Adrenal gland (tissue), 12 donors: Measurements from ENCODE around the gene AMACR. TPM values are rescaled to one million over a fixed set of nuclear protein-coding genes. Genes with fewer than 3 reads are reported as not detected.

Source experiments
- DNase-seq, 7 donors: peaks; one replicate each; pipeline ENCODE4 v3.0.0-alpha.2; 2019 to 2020
- H3K27ac ChIP-seq, 5 donors: fragments of 200-600 bp; sonication (generic) in 4 of 5; 1 replicate in 3 of 5; 2 replicates in 2 of 5; pipeline versions ENCODE4 v1.5.1 to v1.8.0; 2016 to 2020; ENCODE audit warnings: mild to moderate bottlenecking in 1 of 5
- H3K27me3 ChIP-seq: fragments of 200-600 bp; 2 replicates; pipeline ENCODE4 v1.8.0; 2021
- H3K36me3 ChIP-seq, 2 donors: fragments of 200-600 bp; replicated peaks in 1 of 2; 1 replicate in 1 of 2; 2 replicates in 1 of 2; pipeline versions ENCODE4 v1.5.1 to v1.8.0; 2018 to 2022
- H3K4me1 ChIP-seq, 2 donors: fragments of 200-600 bp; replicated peaks in 1 of 2; 1 replicate in 1 of 2; 2 replicates in 1 of 2; pipeline versions ENCODE4 v1.5.1 to v1.8.0; 2018 to 2021
- H3K4me3 ChIP-seq, 4 donors: fragments of 200-600 bp; sonication (generic) in 3 of 4; one replicate each; pipeline ENCODE4 v1.5.1; 2016 to 2018
- H3K9me3 ChIP-seq, 3 donors: fragments of 200-600 bp; sonication (generic) in 1 of 3; replicated peaks in 1 of 3; 1 replicate in 2 of 3; 2 replicates in 1 of 3; pipeline versions ENCODE4 v1.5.1 to v1.8.0; 2016 to 2021
- POLR2A ChIP-seq, 2 donors: fragments of 450-650 bp; IDR thresholded peaks; one replicate each; pipeline ENCODE4 v1.6.1; 2017; ENCODE audit warnings: antibody characterized with exemption in 2 of 2, mild to moderate bottlenecking in 2 of 2, moderate library complexity in 1 of 2
- WGBS, 4 donors: extraction: QIAGEN DNeasy Blood & Tissue Kit in 2 of 4; methylation state at CpG; one replicate each; pipeline versions ENCODE4 v1.1.5 to v1.1.7; 2013 to 2017; 5-methylcytosine and 5-hydroxymethylcytosine counted together
- intact Hi-C, 2 donors: fragments of 100-400 bp; cut with DNase I; formaldehyde crosslinking; loops; one replicate each; pipeline versions ENCODE4 v1.14.1 to v1.15.0; 2022 to 2023
- polyA plus RNA-seq, 3 donors: library from polyadenylated mRNA; stranded (reverse); fragments of 200-250 nt in 2 of 3; fragments of 350-450 nt in 1 of 3; fragmentation: Illumina TruSeq in 1 of 3; extraction: RNeasy Lipid Tissue Mini Kit (QIAGEN cat#74804) in 1 of 3; gene quantifications; one replicate each; pipeline ENCODE4 v1.2.3, GENCODE V29; 2013 to 2014
- total RNA-seq, 9 donors: library from RNA; depleted of rRNA in 4 of 9; stranded (reverse); fragments of >200 nt in 4 of 9; fragments of 120-200 nt in 1 of 9; fragmentation: NEBNext Ultra II Directional in 1 of 9; extraction: Animal tissue kit (Norgen Biotek cat#: 25700) in 1 of 9; gene quantifications; one replicate each; pipeline versions ENCODE4 v1.1.0 to v1.2.4, GENCODE V29; 2013 to 2023
- TF ChIP-seq, protein P1 (sequence below), 6 experiments: fragments of 450-650 bp in 4 of 6; fragments of 200-600 bp in 2 of 6; sonication (generic) in 1 of 6; IDR thresholded peaks; 1 replicate in 5 of 6; 2 replicates in 1 of 6; pipeline versions ENCODE4 v1.5.1 to v1.8.0; 2016 to 2021; ENCODE audit warnings: antibody characterized with exemption in 6 of 6, mild to moderate bottlenecking in 2 of 6, moderate library complexity in 1 of 6
- donor health status: healthy with polysubstance abuse.
- donor health status: Bipolar disorder and iron deficiency.
- donor health status: DM: yes; HTN: yes; CAD: no.
- donor health status: DM: no; HTN: no; CAD: no.
- donor health status: DM: no; HTN: no; CAD: no.
- donor health status: DM: yes; HTN: yes; CAD: no.

Gene AMACR
- total and polyA plus RNA-seq, 12 donors = 9.2 to 46.5 (median 25.4) TPM

DNA sequence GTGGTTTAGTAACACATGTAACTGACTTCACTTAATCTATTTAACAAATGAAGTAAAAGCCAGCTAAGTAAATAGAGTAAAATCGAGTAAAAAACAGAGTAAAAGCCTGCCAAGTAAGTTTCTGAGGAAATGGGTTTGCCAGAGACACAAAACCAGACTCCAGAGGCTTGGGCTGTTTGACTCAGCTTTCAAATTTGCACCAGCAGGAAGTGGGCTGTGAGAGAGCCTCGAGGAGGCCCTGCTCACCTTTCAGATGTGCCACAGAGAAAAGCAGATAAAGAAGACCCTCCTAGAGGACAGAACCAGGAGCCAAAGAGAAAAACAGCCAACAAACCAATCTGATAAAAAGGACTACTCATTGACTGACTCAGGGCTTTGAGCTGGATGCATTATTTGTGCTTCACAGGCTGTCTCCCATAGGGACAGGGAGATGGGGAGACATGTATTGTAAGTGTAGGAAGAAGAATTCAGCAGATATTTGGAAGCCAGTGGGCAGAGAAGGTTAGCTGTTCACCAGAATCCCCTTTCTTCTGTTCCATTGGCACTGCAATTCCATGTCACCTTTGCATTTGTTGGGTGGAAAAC lies 14.4 kb upstream of the AMACR start:
- no peaks in the 10 kb centered on the region for H3K4me1 ChIP-seq
- TF ChIP-seq POLR2A (IDR thresholded peaks at IDR 0.05) = no peak
- TF ChIP-seq, protein P1, sequence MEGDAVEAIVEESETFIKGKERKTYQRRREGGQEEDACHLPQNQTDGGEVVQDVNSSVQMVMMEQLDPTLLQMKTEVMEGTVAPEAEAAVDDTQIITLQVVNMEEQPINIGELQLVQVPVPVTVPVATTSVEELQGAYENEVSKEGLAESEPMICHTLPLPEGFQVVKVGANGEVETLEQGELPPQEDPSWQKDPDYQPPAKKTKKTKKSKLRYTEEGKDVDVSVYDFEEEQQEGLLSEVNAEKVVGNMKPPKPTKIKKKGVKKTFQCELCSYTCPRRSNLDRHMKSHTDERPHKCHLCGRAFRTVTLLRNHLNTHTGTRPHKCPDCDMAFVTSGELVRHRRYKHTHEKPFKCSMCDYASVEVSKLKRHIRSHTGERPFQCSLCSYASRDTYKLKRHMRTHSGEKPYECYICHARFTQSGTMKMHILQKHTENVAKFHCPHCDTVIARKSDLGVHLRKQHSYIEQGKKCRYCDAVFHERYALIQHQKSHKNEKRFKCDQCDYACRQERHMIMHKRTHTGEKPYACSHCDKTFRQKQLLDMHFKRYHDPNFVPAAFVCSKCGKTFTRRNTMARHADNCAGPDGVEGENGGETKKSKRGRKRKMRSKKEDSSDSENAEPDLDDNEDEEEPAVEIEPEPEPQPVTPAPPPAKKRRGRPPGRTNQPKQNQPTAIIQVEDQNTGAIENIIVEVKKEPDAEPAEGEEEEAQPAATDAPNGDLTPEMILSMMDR (IDR thresholded peaks at IDR 0.05) = no peak
- DNase-seq = no peak
- no peaks in the 10 kb centered on the region for H3K9me3 ChIP-seq
- intact Hi-C loops = no loop called here
- 30 to 47% (median 36%) methylated on average over 2 of the region's 2 CpGs for WGBS, 4 donors
- no peak overlapping the region for H3K4me3 ChIP-seq
- H3K36me3 ChIP-seq = no peaks in the 10 kb centered on the region
- H3K27me3 ChIP-seq = no peaks in the 10 kb centered on the region
- H3K27ac ChIP-seq = no peak overlapping the region

- H3K27ac ChIP-seq = no peak overlapping the region
- H3K27me3 ChIP-seq = no peaks in the 10 kb centered on the region
- intact Hi-C loops = no loop called here
- no peaks in the 10 kb centered on the region for H3K9me3 ChIP-seq
- no peak for DNase-seq
- 70 to 86% (median 80%) methylated on average over 2 of the region's 2 CpGs for WGBS, 4 donors
- no peaks in the 10 kb centered on the region for H3K4me1 ChIP-seq
- TF ChIP-seq, protein P1 (IDR thresholded peaks at IDR 0.05) = no peak
- TF ChIP-seq POLR2A (IDR thresholded peaks at IDR 0.05) = no peak
- no peak overlapping the region for H3K4me3 ChIP-seq
- no peaks in the 10 kb centered on the region for H3K36me3 ChIP-seq
Measured at GRCh38 chr5:34021334-34021733, 13.5 kb upstream of the AMACR start.

DNA sequence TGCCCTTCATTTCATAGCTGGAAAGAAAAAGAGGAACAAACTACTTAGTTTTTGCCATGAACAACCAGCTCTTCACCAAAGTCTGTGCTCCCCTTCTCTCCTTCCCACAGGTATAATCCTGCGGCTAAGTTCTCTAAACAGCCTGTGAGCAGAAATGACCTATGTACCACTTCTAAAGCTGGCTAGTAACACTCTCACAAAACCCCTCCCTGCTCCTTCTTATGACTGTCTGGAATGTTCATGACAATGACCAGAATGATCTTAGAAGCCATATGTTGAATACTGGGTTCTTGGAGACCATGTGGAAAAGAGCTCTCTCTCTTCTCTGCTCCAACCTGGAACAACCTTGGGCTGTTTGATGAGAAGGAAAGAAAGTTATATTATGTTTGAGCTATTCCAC lies 12.9 kb upstream of the AMACR start:
- intact Hi-C loops = no loop called here
- no peak for DNase-seq
- Histone ChIP-seq H3K27ac (no peak overlapping the region), H3K4me3 (no peak overlapping the region), H3K9me3 (no peaks in the 10 kb centered on the region), H3K4me1 (no peaks in the 10 kb centered on the region), H3K36me3 (no peaks in the 10 kb centered on the region), H3K27me3 (no peaks in the 10 kb centered on the region)
- TF ChIP-seq, protein P1 (IDR thresholded peaks at IDR 0.05) = no peak
- 93 to 100% (median 98%) methylated on average over 1 of the region's 1 CpG for WGBS, 4 donors

DNA sequence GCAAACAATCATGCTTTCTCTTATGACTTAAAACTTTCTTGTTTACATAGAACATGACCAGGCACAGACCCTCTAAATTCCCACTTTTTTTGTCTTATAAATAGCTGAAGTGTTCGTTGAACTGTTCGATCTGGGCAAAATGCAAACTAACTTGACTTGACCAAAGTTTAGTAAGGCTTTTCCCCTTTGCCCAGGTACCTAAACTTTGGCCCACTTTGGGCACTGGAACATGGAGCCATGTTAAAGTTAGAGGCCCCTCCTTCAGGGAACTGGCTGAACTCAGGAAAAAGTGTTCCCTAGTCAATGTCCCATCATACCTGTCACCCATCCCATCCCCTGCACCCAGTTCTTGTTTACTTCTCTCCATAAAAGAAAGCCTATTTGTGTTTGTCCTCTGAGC lies 9.4 kb upstream of the AMACR start:
- no peak for TF ChIP-seq POLR2A (IDR thresholded peaks at IDR 0.05)
- TF ChIP-seq, protein P1 (IDR thresholded peaks at IDR 0.05) = no peak
- no peak for DNase-seq
- H3K27me3 ChIP-seq = no peaks in the 10 kb centered on the region
- H3K9me3 ChIP-seq = no peaks in the 10 kb centered on the region
- no peaks in the 10 kb centered on the region for H3K36me3 ChIP-seq
- no peak overlapping the region for H3K4me3 ChIP-seq
- 91 to 100% (median 94%) methylated on average over 2 of the region's 2 CpGs for WGBS, 4 donors
- no peak overlapping the region for H3K27ac ChIP-seq
- intact Hi-C loops = no loop called here
- peaks cover 0 to 8% of the 10 kb centered on the region in 2 donors for H3K4me1 ChIP-seq
